T-helper 1 cell (primary cell): ENCODE data around the gene CTSW.
A peak's percentile ranks its signal among the peaks of the same experiment; 100 is the strongest.
"Not testable (repeated sequence)": the region's sequence is repeated elsewhere in the genome, so short reads cannot be mapped to it uniquely, and the experiment has no call there.

Experiments
- DNase-seq, 5 donors: peaks; one replicate each; pipeline ENCODE4 v3.0.0-alpha.2; 2012 to 2020

CTSW gene

GRCh38 chr11:65886826-65887722 lies 7.4 kb downstream of the CTSW start:
- no peak for DNase-seq

- DNase-seq = peak in 2 of 5 donors; percentile 22 to 33
Observed at GRCh38 chr11:65887723-65888162, 8.1 kb downstream of the CTSW start.

- DNase-seq = peak; percentile 94 to 98 (median 96)
Observed at GRCh38 chr11:65888163-65888814, 8.7 kb downstream of the CTSW start, which contains the start of gene FIBP. FIBP (minus strand) TSS chr11:65888471; CDS start chr11:65888418, 53 bp downstream.

- DNase-seq = peak; percentile 96 to 99 (median 98)
Observed at GRCh38 chr11:65890324-65891218, 10.9 kb downstream of the CTSW start, which contains the start of gene CCDC85B. CCDC85B (plus strand) TSS chr11:65890673; CDS start chr11:65890784, 111 bp downstream.

GRCh38 chr11:65891219-65892136 lies 11.8 kb downstream of the CTSW start:
- DNase-seq = no peak

- DNase-seq = not testable (repeated sequence)
Observed at GRCh38 chr11:65892137-65892540, 12.5 kb downstream of the CTSW start.

- DNase-seq = no peak
Observed at GRCh38 chr11:65892661-65893317, 13.2 kb downstream of the CTSW start.

GRCh38 chr11:65894034-65894591 lies 14.5 kb downstream of the CTSW start:
- DNase-seq = peak in 2 of 5 donors; percentile 34 to 62

GRCh38 chr11:65895482-65895981 lies 15.9 kb downstream of the CTSW start:
- no peak for DNase-seq

GRCh38 chr11:65896034-65896999 lies 16.7 kb downstream of the CTSW start:
- no peak for DNase-seq

GRCh38 chr11:65897020-65897471 lies 17.4 kb downstream of the CTSW start:
- DNase-seq = no peak

GRCh38 chr11:65898656-65899355 lies 19.2 kb downstream of the CTSW start:
- no peak for DNase-seq

GRCh38 chr11:65899356-65900124 lies 19.9 kb downstream of the CTSW start:
- DNase-seq = peak in 2 of 5 donors; percentile 51 to 69

- DNase-seq = peak; percentile 93 to 96 (median 96)
Observed at GRCh38 chr11:65900125-65900898, 20.7 kb downstream of the CTSW start, which contains the start of gene FOSL1. FOSL1 (minus strand) TSS chr11:65900388; CDS start chr11:65900339, 49 bp downstream.

GRCh38 chr11:65900899-65901180 lies 21.2 kb downstream of the CTSW start:
- no peak for DNase-seq

GRCh38 chr11:65903068-65903481 lies 23.4 kb downstream of the CTSW start:
- no peak for DNase-seq

GRCh38 chr11:65903715-65904114 lies 24.1 kb downstream of the CTSW start:
- DNase-seq = no peak
